ENCODE data around the gene PDPK1. TPM values are rescaled to one million over a fixed set of nuclear protein-coding genes. Genes with fewer than 3 reads are reported as not detected.
"Not testable (repeated sequence)": the region's sequence is repeated elsewhere in the genome, so short reads cannot be mapped to it uniquely, and the experiment has no call there.

The PDPK1 gene
- total RNA-seq, 2 experiments from 2014 or later, result 43.5 to 45.2 TPM

- H3K4me3 Mint-ChIP-seq; H3K36me3 Mint-ChIP-seq (ENCODE audit: low read depth); H3K9me3 Mint-ChIP-seq; H3K4me1 Mint-ChIP-seq; CTCF ChIA-PET; DNase-seq; H3K27me3 Mint-ChIP-seq; H3K27ac Mint-ChIP-seq; POLR2A ChIA-PET: not testable (repeated sequence)
Observed at GRCh38 chr16:2651268-2651871, 113.5 kb downstream of the PDPK1 start.

Other genes with a start within 250 kb of the PDPK1 start
- gene ABCA3, start 197.3 kb upstream of the PDPK1 start, total RNA-seq, result 1 to 10 TPM; 8.3 to 8.7 TPM
- 10 to 100 TPM; 74.5 to 75.8 TPM for gene CCNF, start 108.6 kb upstream of the PDPK1 start, total RNA-seq
- 10 to 100 TPM; 12.5 to 13.9 TPM for gene TEDC2, start 77.9 kb upstream of the PDPK1 start, total RNA-seq
- gene NTN3, start 66.7 kb upstream of the PDPK1 start, total RNA-seq, result not detected
- gene TBC1D24, start 62.9 kb upstream of the PDPK1 start, total RNA-seq, result 10 to 100 TPM; 11.4 to 13.7 TPM
- 100 to 1,000 TPM; 112 to 125 TPM for gene ATP6V0C, start 24.1 kb upstream of the PDPK1 start, total RNA-seq
- 10 to 100 TPM; 51.6 to 55.5 TPM for gene AMDHD2, start 17.6 kb upstream of the PDPK1 start, total RNA-seq
- gene CEMP1, start 6.6 kb upstream of the PDPK1 start, total RNA-seq, result under 1 TPM in 1 of 2 experiments, not detected in 1; 0.23 TPM
- gene KCTD5, start 144.5 kb downstream of the PDPK1 start, total RNA-seq, result 10 to 100 TPM; 35.9 to 39.8 TPM
- gene PRSS27, start 182.2 kb downstream of the PDPK1 start, total RNA-seq, result 1 to 10 TPM; 1.6 to 1.8 TPM
- gene SRRM2, start 214.6 kb downstream of the PDPK1 start, total RNA-seq, result 100 to 1,000 TPM; 520 to 539 TPM
- gene ELOB, start 239.3 kb downstream of the PDPK1 start, total RNA-seq, result 100 to 1,000 TPM; 141 to 150 TPM
- not detected for gene PRSS33, start 249.5 kb downstream of the PDPK1 start, total RNA-seq

All from activated CD4-positive, alpha-beta memory T cell treated with anti-CD3 and anti-CD28 coated beads, Interleukin-2, amount 10 ng/mL, durations not matched to agents 7 days and 5 days (primary cell).